IPS-18a (cell line): ENCODE results near the gene AVL9.

Experiments
- H3K27ac ChIP-seq: one replicate; pipeline ENCODE4 v1.5.1; 2013; ENCODE audit warnings: low read length
- H3K27me3 ChIP-seq: one replicate; pipeline ENCODE4 v1.6.1; 2013; ENCODE audit warnings: mild to moderate bottlenecking, low read length; ENCODE audit not compliant: control insufficient read depth, insufficient read depth
- H3K36me3 ChIP-seq: one replicate; pipeline ENCODE4 v1.6.1; 2013; ENCODE audit warnings: low read depth, low read length; ENCODE audit not compliant: control insufficient read depth
- H3K4me1 ChIP-seq: one replicate; pipeline ENCODE4 v1.6.1; 2013; ENCODE audit warnings: low read depth, low read length; ENCODE audit not compliant: control insufficient read depth
- H3K4me3 ChIP-seq: one replicate; pipeline ENCODE4 v1.5.1; 2013; ENCODE audit warnings: low read length
- H3K9ac ChIP-seq: one replicate; pipeline ENCODE4 v1.6.1; 2013; ENCODE audit warnings: mild to moderate bottlenecking, low read length, moderate library complexity
- H3K9me3 ChIP-seq: one replicate; pipeline ENCODE4 v1.6.1; 2013; ENCODE audit warnings: low read depth, low read length; ENCODE audit not compliant: control insufficient read depth

The AVL9 gene

GRCh38 chr7:32536585-32536984, 41.3 kb downstream of the AVL9 start:
- no peaks in the 10 kb centered on the region for H3K36me3 ChIP-seq
- no peak overlapping the region for H3K4me3 ChIP-seq
- H3K27ac ChIP-seq, result no peak overlapping the region
- H3K27me3 ChIP-seq, result no peaks in the 10 kb centered on the region
- no peak overlapping the region for H3K9ac ChIP-seq
- peaks cover 8% of the 10 kb centered on the region for H3K4me1 ChIP-seq
- no peaks in the 10 kb centered on the region for H3K9me3 ChIP-seq

GRCh38 chr7:32537760-32538159, 42.5 kb downstream of the AVL9 start:
- Histone ChIP-seq H3K4me3 (no peak overlapping the region), H3K9ac (no peak overlapping the region), H3K27ac (no peak overlapping the region), H3K27me3 (no peaks in the 10 kb centered on the region), H3K4me1 (peaks cover 12% of the 10 kb centered on the region), H3K9me3 (no peaks in the 10 kb centered on the region), H3K36me3 (no peaks in the 10 kb centered on the region)

GRCh38 chr7:32539366-32539765, 44.1 kb downstream of the AVL9 start:
- Histone ChIP-seq H3K27me3 (no peaks in the 10 kb centered on the region), H3K27ac (no peak overlapping the region), H3K4me3 (no peak overlapping the region), H3K9me3 (no peaks in the 10 kb centered on the region), H3K9ac (no peak overlapping the region), H3K4me1 (peaks cover 10% of the 10 kb centered on the region), H3K36me3 (peaks cover 7% of the 10 kb centered on the region)

- H3K27me3 ChIP-seq, result no peaks in the 10 kb centered on the region
- peaks cover 8% of the 10 kb centered on the region for H3K4me1 ChIP-seq
- H3K27ac ChIP-seq, result no peak overlapping the region
- H3K4me3 ChIP-seq, result no peak overlapping the region
- H3K9ac ChIP-seq, result no peak overlapping the region
- peaks cover 11% of the 10 kb centered on the region for H3K36me3 ChIP-seq
- no peaks in the 10 kb centered on the region for H3K9me3 ChIP-seq
Observed at GRCh38 chr7:32539919-32540531, 44.7 kb downstream of the AVL9 start.

- H3K4me1 ChIP-seq, result peaks cover 8% of the 10 kb centered on the region
- H3K9me3 ChIP-seq, result no peaks in the 10 kb centered on the region
- H3K27ac ChIP-seq, result no peak overlapping the region
- no peak overlapping the region for H3K4me3 ChIP-seq
- H3K27me3 ChIP-seq, result no peaks in the 10 kb centered on the region
- H3K9ac ChIP-seq, result no peak overlapping the region
- H3K36me3 ChIP-seq, result peaks cover 18% of the 10 kb centered on the region
Observed at GRCh38 chr7:32542595-32542994, 47.3 kb downstream of the AVL9 start.

GRCh38 chr7:32559480-32559879, 64.2 kb downstream of the AVL9 start:
- Histone ChIP-seq H3K9me3 (no peaks in the 10 kb centered on the region), H3K27me3 (no peaks in the 10 kb centered on the region), H3K4me1 (no peaks in the 10 kb centered on the region), H3K36me3 (peaks cover 36% of the 10 kb centered on the region), H3K27ac (no peak overlapping the region), H3K4me3 (no peak overlapping the region), H3K9ac (no peak overlapping the region)

- Histone ChIP-seq H3K36me3 (peaks cover 33% of the 10 kb centered on the region), H3K9ac (no peak overlapping the region), H3K4me1 (no peaks in the 10 kb centered on the region), H3K9me3 (no peaks in the 10 kb centered on the region), H3K27me3 (no peaks in the 10 kb centered on the region), H3K4me3 (no peak overlapping the region), H3K27ac (no peak overlapping the region)
Observed at GRCh38 chr7:32560075-32560474, 64.8 kb downstream of the AVL9 start.

GRCh38 chr7:32561613-32562012, 66.3 kb downstream of the AVL9 start:
- H3K4me3 ChIP-seq, result no peak overlapping the region
- no peaks in the 10 kb centered on the region for H3K27me3 ChIP-seq
- H3K27ac ChIP-seq, result no peak overlapping the region
- H3K36me3 ChIP-seq, result peaks cover 33% of the 10 kb centered on the region
- no peaks in the 10 kb centered on the region for H3K9me3 ChIP-seq
- H3K9ac ChIP-seq, result no peak overlapping the region
- H3K4me1 ChIP-seq, result no peaks in the 10 kb centered on the region

- Histone ChIP-seq H3K9me3 (no peaks in the 10 kb centered on the region), H3K4me3 (no peak overlapping the region), H3K27me3 (no peaks in the 10 kb centered on the region), H3K36me3 (peaks cover 23% of the 10 kb centered on the region), H3K9ac (no peak overlapping the region), H3K4me1 (no peaks in the 10 kb centered on the region), H3K27ac (no peak overlapping the region)
Observed at GRCh38 chr7:32564542-32564941, 69.3 kb downstream of the AVL9 start.

- Histone ChIP-seq H3K4me3 (no peak overlapping the region), H3K27ac (no peak overlapping the region), H3K4me1 (no peaks in the 10 kb centered on the region), H3K27me3 (no peaks in the 10 kb centered on the region), H3K9ac (no peak overlapping the region), H3K36me3 (peaks cover 25% of the 10 kb centered on the region), H3K9me3 (no peaks in the 10 kb centered on the region)
Observed at GRCh38 chr7:32569388-32570289, 74.3 kb downstream of the AVL9 start.

- no peaks in the 10 kb centered on the region for H3K27me3 ChIP-seq
- no peak overlapping the region for H3K27ac ChIP-seq
- H3K4me3 ChIP-seq, result no peak overlapping the region
- H3K36me3 ChIP-seq, result peaks cover 56% of the 10 kb centered on the region
- H3K9me3 ChIP-seq, result no peaks in the 10 kb centered on the region
- H3K4me1 ChIP-seq, result no peaks in the 10 kb centered on the region
- H3K9ac ChIP-seq, result no peak overlapping the region
Observed at GRCh38 chr7:32573110-32573687, 77.9 kb downstream of the AVL9 start.
